ENCODE results near the gene LRRFIP1. TPM values are rescaled to one million over a fixed set of nuclear protein-coding genes. Genes with fewer than 3 reads are reported as not detected.

Gene LRRFIP1
- polyA plus RNA-seq, 1 donor (not counting 4 experiments of a cell fraction or from before 2014, with no cell fraction given), result 115 TPM

GRCh38 chr2:237708491-237708890, 81.1 kb downstream of the LRRFIP1 start:
- Histone ChIP-seq H3K36me3 (ENCODE audit: control insufficient read depth in 2 of 2, extremely low read depth in 1 of 2, insufficient read depth in 2 of 2, low read length in 2 of 2) (peaks cover 20 to 53% of the 10 kb centered on the region in 2 experiments), H3K4me1 (ENCODE audit: control insufficient read depth, extremely low read depth, insufficient read depth, low read length) (peaks cover 43% of the 10 kb centered on the region)
- dilution Hi-C loops (cut with MboI; ENCODE audit: extremely low pct_ligation_motif_present, low sequenced_read_pairs), result no loop called here

GRCh38 chr2:237708961-237709360, 81.6 kb downstream of the LRRFIP1 start:
- Histone ChIP-seq H3K9ac (ENCODE audit: control insufficient read depth, extremely low read depth, insufficient read depth, low read length) (no peak overlapping the region), H2AFZ (ENCODE audit: control insufficient read depth, low read length) (no peak overlapping the region), H3K4me2 (ENCODE audit: control insufficient read depth, extremely low read depth, insufficient read depth, low read depth, low read length) (no peak overlapping the region), H3K79me2 (ENCODE audit: control insufficient read depth, insufficient read depth, low read length) (peaks cover 92% of the 10 kb centered on the region), H4K20me1 (ENCODE audit: control insufficient read depth, extremely low read depth, insufficient read depth, low read length) (peaks cover 44% of the 10 kb centered on the region), H3K9me3 (ENCODE audit: control insufficient read depth, low read depth, low read length) (no peaks in the 10 kb centered on the region), H3K27me3 (ENCODE audit: control insufficient read depth, extremely low read depth, insufficient read depth, low read length) (no peaks in the 10 kb centered on the region), H3K4me3 (ENCODE audit: control insufficient read depth in 2 of 3, extremely low read depth in 1 of 3, insufficient read depth in 2 of 3, low read depth in 1 of 3, low read length in 3 of 3) (no peak overlapping the region), H3K4me1 (ENCODE audit: control insufficient read depth, extremely low read depth, insufficient read depth, low read length) (peaks cover 43% of the 10 kb centered on the region), H3K27ac (ENCODE audit: control insufficient read depth, insufficient read depth, low read length) (no peak overlapping the region), H3K36me3 (ENCODE audit: control insufficient read depth in 2 of 2, extremely low read depth in 1 of 2, insufficient read depth in 2 of 2, low read length in 2 of 2) (peaks cover 20 to 49% of the 10 kb centered on the region in 2 experiments), H3K9me1 (ENCODE audit: control insufficient read depth, extremely low read depth, insufficient read depth, low read length) (peaks cover 10% of the 10 kb centered on the region)
- no peak for FAIRE-seq
- TF ChIP-seq CTCF (optimal IDR thresholded peaks at IDR 0.05 in 1 of 3, IDR thresholded peaks at IDR 0.05 in 1 of 3, conservative IDR thresholded peaks at IDR 0.05 in 1 of 3; ENCODE audit: extremely low read depth in 1 of 3, insufficient read depth in 2 of 3, low read length in 3 of 3) (no peak), EZH2 (IDR thresholded peaks at IDR 0.05; ENCODE audit: low read length) (no peak)
- dilution Hi-C loops (cut with MboI; ENCODE audit: extremely low pct_ligation_motif_present, low sequenced_read_pairs), result no loop called here
- no peak for DNase-seq (ENCODE audit: low read depth, low spot score)

More at GRCh38 chr2:237708491-237708890, 81.1 kb downstream of the LRRFIP1 start:
- Histone ChIP-seq H3K79me2 (ENCODE audit: control insufficient read depth, insufficient read depth, low read length) (peaks cover 92% of the 10 kb centered on the region), H3K9ac (ENCODE audit: control insufficient read depth, extremely low read depth, insufficient read depth, low read length) (no peak overlapping the region), H2AFZ (ENCODE audit: control insufficient read depth, low read length) (no peak overlapping the region), H3K9me3 (ENCODE audit: control insufficient read depth, low read depth, low read length) (no peaks in the 10 kb centered on the region), H4K20me1 (ENCODE audit: control insufficient read depth, extremely low read depth, insufficient read depth, low read length) (peaks cover 46% of the 10 kb centered on the region), H3K9me1 (ENCODE audit: control insufficient read depth, extremely low read depth, insufficient read depth, low read length) (peaks cover 10% of the 10 kb centered on the region), H3K4me3 (ENCODE audit: control insufficient read depth in 2 of 3, extremely low read depth in 1 of 3, insufficient read depth in 2 of 3, low read depth in 1 of 3, low read length in 3 of 3) (no peak overlapping the region), H3K27me3 (ENCODE audit: control insufficient read depth, extremely low read depth, insufficient read depth, low read length) (no peaks in the 10 kb centered on the region), H3K4me2 (ENCODE audit: control insufficient read depth, extremely low read depth, insufficient read depth, low read depth, low read length) (no peak overlapping the region), H3K27ac (ENCODE audit: control insufficient read depth, insufficient read depth, low read length) (no peak overlapping the region)
- TF ChIP-seq CTCF (optimal IDR thresholded peaks at IDR 0.05 in 1 of 3, IDR thresholded peaks at IDR 0.05 in 1 of 3, conservative IDR thresholded peaks at IDR 0.05 in 1 of 3; ENCODE audit: extremely low read depth in 1 of 3, insufficient read depth in 2 of 3, low read length in 3 of 3) (no peak), EZH2 (IDR thresholded peaks at IDR 0.05; ENCODE audit: low read length) (no peak)
- no peak for FAIRE-seq
- DNase-seq (ENCODE audit: low read depth, low spot score), result no peak
